H7 (cell line): ENCODE measurements around the gene PDIA6. TPM values are rescaled to one million over a fixed set of nuclear protein-coding genes. Genes with fewer than 3 reads are reported as not detected.

Source experiments
- DNase-seq: peaks from one replicate; pipeline ENCODE4 v3.0.0; 2012
- H3K27me3 ChIP-seq: 2 replicates; pipeline ENCODE4 v1.6.0; 2011; ENCODE audit warnings: mild to moderate bottlenecking, low read length; ENCODE audit not compliant: control insufficient read depth, insufficient read depth
- H3K36me3 ChIP-seq: replicated peaks from 2 replicates; pipeline ENCODE4 v1.5.1; 2011; ENCODE audit warnings: low read length; ENCODE audit not compliant: control insufficient read depth, insufficient read depth
- H3K4me3 ChIP-seq: 2 replicates; pipeline ENCODE4 v1.5.1; 2011; ENCODE audit warnings: low read depth, mild to moderate bottlenecking, control low read depth, low read length, moderate library complexity; ENCODE audit not compliant: insufficient read depth
- total RNA-seq: library from RNA; depleted of rRNA; stranded (reverse); fragments of >200 nt; shearing (Covaris generic); gene quantifications from 2 replicates; pipeline ENCODE4 v1.2.3, GENCODE V29; 2014

Gene PDIA6
- total RNA-seq, 1 experiment from 2014 or later = 354 TPM

GRCh38 chr2:10838734-10839133 is 26.1 kb upstream of the PDIA6 start:
- DNase-seq = no peak
- no peaks in the 10 kb centered on the region for H3K27me3 ChIP-seq
- H3K4me3 ChIP-seq = no peak overlapping the region
- H3K36me3 ChIP-seq = no peaks in the 10 kb centered on the region

GRCh38 chr2:10837298-10838266 is 25.0 kb upstream of the PDIA6 start:
- no peaks in the 10 kb centered on the region for H3K36me3 ChIP-seq
- DNase-seq = no peak
- H3K4me3 ChIP-seq = no peak overlapping the region
- H3K27me3 ChIP-seq = no peaks in the 10 kb centered on the region; the same call in 1 of the 2 replicates

- no peaks in the 10 kb centered on the region for H3K36me3 ChIP-seq
- peak; percentile 97 for DNase-seq
- H3K4me3 ChIP-seq = no peak overlapping the region
- H3K27me3 ChIP-seq = no peaks in the 10 kb centered on the region; the same call in 1 of the 2 replicates
Observed at GRCh38 chr2:10835052-10835970, 22.7 kb upstream of the PDIA6 start.

- no peaks in the 10 kb centered on the region; the same call in 1 of the 2 replicates for H3K27me3 ChIP-seq
- DNase-seq = no peak
- no peaks in the 10 kb centered on the region for H3K36me3 ChIP-seq
- no peak overlapping the region for H3K4me3 ChIP-seq
Observed at GRCh38 chr2:10834068-10834655, 21.6 kb upstream of the PDIA6 start.

DNA sequence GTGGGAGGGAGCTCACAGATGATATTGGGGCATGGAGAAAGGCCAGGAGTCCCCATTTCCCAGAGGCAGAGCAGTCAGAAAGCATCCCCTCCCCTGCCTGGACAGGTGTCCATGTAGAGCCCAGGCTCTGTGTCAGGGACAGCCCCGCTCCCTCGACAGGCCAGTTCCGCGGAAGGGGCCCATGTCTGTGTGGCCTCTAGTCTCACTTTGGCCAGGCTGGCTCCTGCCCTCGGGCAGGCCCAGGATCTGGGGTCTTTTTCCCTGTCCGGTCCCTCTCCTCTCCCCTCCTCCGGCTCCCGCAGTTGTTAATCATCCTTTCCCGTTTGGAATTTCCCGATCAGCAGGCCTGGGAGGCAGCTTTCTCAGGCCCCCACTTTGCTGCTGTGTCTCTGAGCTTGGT is 20.4 kb upstream of the PDIA6 start:
- no peaks in the 10 kb centered on the region; the same call in 1 of the 2 replicates for H3K27me3 ChIP-seq
- H3K4me3 ChIP-seq = no peak overlapping the region
- no peaks in the 10 kb centered on the region for H3K36me3 ChIP-seq
- no peak for DNase-seq

GRCh38 chr2:10832203-10832936 is 19.8 kb upstream of the PDIA6 start:
- no peak overlapping the region for H3K4me3 ChIP-seq
- H3K36me3 ChIP-seq = no peaks in the 10 kb centered on the region
- H3K27me3 ChIP-seq = no peaks in the 10 kb centered on the region; the same call in 1 of the 2 replicates
- DNase-seq = peak; percentile 93

- H3K27me3 ChIP-seq = no peaks in the 10 kb centered on the region; the same call in 1 of the 2 replicates
- no peak overlapping the region for H3K4me3 ChIP-seq
- H3K36me3 ChIP-seq = no peaks in the 10 kb centered on the region
- DNase-seq = peak; percentile 55
Observed at GRCh38 chr2:10831400-10831985, 18.9 kb upstream of the PDIA6 start.

DNA sequence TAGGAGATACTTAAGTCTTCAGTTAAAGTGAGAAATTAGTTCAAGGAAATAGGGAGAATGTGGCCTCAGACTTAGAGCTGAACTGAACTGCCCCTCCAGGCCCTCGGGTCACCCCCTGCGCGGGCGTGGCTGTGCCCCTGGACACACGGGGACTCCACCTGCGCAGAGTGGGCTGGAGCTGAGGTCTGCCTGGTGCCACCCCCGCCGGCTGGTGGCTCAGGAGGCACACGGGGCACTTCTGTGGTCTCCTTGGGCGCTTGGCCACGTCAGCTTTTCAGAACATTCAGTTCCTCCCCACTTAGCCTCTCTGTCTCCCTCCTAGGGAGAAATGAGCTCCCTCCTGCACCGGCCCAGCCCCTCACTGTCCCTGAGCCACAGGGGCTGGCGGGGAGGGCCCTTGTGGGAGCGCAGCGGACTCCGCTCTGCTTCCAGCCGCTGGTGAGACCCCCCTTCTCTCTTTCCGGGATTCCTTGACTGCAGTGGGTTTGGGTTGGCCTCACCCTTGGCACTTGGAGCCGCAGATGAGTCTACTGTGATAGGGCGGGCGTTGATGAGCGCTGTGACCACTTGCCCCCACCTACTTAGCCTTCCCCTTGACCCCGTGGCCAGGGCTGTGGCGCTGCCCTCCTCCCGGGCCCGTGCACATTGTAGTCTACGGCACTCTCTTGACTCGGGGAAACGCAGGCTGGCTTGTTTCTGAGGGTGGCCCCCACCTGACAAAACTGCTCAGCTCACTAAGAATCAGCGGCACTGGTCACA is 18.2 kb upstream of the PDIA6 start:
- H3K4me3 ChIP-seq = no peak overlapping the region
- DNase-seq = peak; percentile 54
- H3K36me3 ChIP-seq = no peaks in the 10 kb centered on the region
- no peaks in the 10 kb centered on the region; the same call in 1 of the 2 replicates for H3K27me3 ChIP-seq

DNA sequence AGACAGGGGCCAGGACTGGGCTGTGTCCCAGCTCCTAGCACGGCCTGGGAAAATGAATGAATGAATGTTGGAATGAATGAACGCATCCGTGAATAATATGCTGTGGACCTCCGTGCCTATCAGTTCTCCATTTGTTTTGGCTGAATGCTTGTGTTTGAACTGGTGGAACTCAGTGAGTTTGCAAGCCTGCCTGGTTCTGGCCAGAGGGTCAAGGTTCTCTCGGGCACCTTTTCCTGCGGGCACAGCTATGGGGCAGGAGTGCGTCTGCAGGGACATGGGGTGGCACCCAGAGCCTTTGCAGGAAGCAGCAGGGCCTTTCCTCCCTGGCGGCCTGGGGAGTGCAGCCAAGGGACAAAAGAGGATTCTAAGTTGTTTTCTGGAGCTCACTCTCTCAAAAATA is 17.6 kb upstream of the PDIA6 start:
- no peak for DNase-seq
- Histone ChIP-seq H3K27me3 (no peaks in the 10 kb centered on the region; the same call in 1 of the 2 replicates), H3K36me3 (no peaks in the 10 kb centered on the region), H3K4me3 (no peak overlapping the region)

GRCh38 chr2:10829299-10829698 is 16.7 kb upstream of the PDIA6 start:
- DNase-seq = no peak
- no peak overlapping the region for H3K4me3 ChIP-seq
- H3K36me3 ChIP-seq = no peaks in the 10 kb centered on the region
- no peaks in the 10 kb centered on the region; the same call in 1 of the 2 replicates for H3K27me3 ChIP-seq

DNA sequence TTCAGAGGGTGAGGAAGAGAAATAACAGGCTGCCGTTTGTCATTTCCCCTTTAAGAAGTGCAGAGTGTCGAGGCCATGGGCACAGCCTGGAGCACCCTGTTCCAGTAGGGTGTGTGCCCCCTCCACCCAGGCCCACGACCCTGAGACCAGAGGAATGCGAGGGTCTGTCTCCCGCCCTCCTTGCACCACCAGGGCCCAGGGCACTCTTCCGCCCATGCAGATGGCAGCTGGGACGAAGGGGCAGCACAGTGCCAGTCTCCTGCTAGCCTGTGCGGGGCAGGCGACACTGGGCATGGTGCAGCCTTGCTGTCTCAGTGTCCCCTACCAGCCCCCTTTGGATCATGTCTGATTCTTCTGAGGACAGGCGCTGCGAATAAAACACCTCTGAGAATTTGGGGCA is 15.8 kb upstream of the PDIA6 start:
- Histone ChIP-seq H3K27me3 (no peaks in the 10 kb centered on the region; the same call in 1 of the 2 replicates), H3K4me3 (no peak overlapping the region), H3K36me3 (no peaks in the 10 kb centered on the region)
- no peak for DNase-seq

DNA sequence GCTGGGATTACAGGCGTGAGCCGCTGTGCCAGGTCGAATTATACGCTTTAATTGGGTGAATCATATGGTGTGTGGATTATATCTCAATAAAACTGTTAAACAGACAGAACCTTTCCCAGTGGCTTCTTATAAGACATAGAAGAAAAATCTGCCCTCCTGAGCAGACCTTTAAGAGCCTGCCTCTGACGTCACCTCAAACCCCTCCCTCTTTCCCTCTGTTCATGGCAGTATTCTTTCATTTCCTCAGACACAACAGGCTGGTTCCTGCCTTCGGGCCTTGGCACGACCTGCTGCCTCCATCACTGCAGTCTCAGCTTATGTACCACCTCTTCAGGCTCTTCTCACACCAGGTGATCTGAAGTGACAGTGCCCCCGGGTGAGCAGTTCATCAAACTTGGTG is 14.0 kb upstream of the PDIA6 start:
- Histone ChIP-seq H3K27me3 (no peaks in the 10 kb centered on the region), H3K4me3 (no peak overlapping the region), H3K36me3 (no peaks in the 10 kb centered on the region)
- no peak for DNase-seq

- Histone ChIP-seq H3K36me3 (no peaks in the 10 kb centered on the region), H3K4me3 (no peak overlapping the region), H3K27me3 (no peaks in the 10 kb centered on the region)
- no peak for DNase-seq
Observed at GRCh38 chr2:10826026-10826425, 13.4 kb upstream of the PDIA6 start.
